ENCODE data around the gene QKI. TPM values are rescaled to one million over a fixed set of nuclear protein-coding genes. Genes with fewer than 3 reads are reported as not detected.

The QKI gene
- total and polyA plus RNA-seq, 8 donors: 8.0 to 261 (median 32.2) TPM

DNA sequence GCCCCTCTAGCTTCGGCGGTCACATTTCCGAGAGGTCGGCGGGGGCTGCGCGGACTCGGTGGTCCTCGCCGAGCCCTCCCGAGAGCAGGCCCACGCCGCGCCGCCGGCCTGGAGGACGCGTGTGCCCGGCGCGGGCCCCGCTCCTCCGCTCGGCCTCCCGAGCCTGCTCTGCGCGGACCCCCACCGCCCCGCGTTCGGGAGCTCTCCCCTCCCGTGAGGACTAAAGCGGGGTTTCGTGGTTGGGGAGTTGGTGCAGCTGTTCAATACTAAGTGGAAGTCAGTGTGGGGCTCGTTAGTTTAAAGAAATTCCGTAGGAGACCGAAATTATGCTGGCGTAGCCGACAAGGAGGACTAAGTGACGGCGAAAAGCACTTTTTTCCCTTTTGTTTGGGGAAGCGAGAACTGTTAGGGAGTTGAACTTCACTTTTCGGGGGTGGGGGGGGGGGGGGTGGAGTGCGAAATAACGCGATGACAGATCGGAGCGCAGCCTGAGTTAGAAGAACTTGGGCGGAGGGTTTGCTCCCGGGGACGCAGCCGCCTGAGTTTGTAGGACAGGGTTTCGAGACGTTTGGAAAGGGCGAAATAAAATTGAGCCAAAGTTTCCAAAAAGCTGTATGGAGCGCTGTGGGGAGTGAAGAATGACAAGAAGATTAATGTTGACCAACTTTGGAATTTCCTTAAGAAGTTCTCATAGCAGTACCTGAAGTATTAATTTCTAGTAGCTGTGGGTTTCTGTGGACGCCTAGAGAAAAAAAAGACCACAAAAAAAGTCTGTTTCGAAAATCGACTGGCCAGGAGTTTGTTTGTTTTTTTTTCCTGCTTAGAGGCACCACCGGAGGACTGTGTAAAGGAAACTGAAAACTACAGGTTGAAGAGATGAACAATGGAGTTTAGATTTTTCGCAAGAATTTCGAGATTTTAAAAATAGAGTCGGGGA, 1.4 kb downstream of the QKI start:
- peak; percentile 52 to 83 for DNase-seq
- peaks cover 5 to 51% (median 36%) of the 10 kb centered on the region in 4 donors for H3K4me1 ChIP-seq
- peak overlapping the region; percentile 76 to 97 (median 96) for H3K4me3 ChIP-seq
- intact Hi-C loops (cut with DNase I; ENCODE audit: low total_unique reads): no loop called here
- H3K27me3 ChIP-seq: no peaks in the 10 kb centered on the region
- WGBS, 5 donors: 0 to 2% (median 1%) methylated on average over 42 to 63 of the region's 63 CpGs
- H3K36me3 ChIP-seq: no peaks in the 10 kb centered on the region
- peak overlapping the region; percentile 96 to 100 (median 99) for H3K27ac ChIP-seq
- H3K9me3 ChIP-seq: no peaks in the 10 kb centered on the region
- TF ChIP-seq POLR2A (IDR thresholded peaks at IDR 0.05) (no peak), POLR2AphosphoS5 (IDR thresholded peaks at IDR 0.05) (no peak), EP300 (IDR thresholded peaks at IDR 0.05) (no peak)
- TF ChIP-seq, protein P1, sequence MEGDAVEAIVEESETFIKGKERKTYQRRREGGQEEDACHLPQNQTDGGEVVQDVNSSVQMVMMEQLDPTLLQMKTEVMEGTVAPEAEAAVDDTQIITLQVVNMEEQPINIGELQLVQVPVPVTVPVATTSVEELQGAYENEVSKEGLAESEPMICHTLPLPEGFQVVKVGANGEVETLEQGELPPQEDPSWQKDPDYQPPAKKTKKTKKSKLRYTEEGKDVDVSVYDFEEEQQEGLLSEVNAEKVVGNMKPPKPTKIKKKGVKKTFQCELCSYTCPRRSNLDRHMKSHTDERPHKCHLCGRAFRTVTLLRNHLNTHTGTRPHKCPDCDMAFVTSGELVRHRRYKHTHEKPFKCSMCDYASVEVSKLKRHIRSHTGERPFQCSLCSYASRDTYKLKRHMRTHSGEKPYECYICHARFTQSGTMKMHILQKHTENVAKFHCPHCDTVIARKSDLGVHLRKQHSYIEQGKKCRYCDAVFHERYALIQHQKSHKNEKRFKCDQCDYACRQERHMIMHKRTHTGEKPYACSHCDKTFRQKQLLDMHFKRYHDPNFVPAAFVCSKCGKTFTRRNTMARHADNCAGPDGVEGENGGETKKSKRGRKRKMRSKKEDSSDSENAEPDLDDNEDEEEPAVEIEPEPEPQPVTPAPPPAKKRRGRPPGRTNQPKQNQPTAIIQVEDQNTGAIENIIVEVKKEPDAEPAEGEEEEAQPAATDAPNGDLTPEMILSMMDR (IDR thresholded peaks at IDR 0.05): no peak

DNA sequence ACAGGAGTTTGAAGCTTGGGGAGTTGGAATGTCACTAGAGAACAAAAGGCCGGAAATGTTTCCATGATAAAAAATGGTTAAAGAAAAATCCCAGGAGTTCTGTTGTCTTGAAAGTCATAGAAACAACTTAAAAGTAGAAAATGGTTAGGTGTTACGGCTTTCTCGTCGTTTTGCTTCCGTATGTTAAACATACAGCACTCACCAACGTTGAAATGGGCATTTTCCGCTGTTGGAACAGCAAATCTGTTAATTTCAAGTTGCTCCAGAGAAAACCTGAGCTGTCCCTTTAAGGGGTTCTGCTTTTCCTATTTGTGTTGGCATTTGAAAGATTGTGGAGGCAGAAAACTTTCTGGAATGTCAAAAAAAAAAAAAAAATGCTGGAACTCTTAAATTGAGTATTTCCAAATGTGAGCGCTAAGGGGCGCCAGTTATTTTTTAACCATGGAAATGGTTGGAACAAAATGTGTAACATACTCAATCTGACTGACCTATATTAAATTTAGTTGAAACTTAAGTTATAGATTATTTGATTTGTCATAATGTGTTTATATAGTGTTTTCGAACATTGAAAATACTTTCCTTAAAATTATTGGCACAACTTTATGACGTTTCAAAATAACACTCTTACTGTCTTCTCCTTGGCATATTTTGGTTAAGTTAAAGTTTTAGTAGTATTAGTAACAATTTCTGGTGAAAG, 2.2 kb downstream of the QKI start:
- intact Hi-C loops (cut with DNase I; ENCODE audit: low total_unique reads): no loop called here
- Histone ChIP-seq H3K27me3 (no peaks in the 10 kb centered on the region), H3K27ac (peak overlapping the region; percentile 71 to 100 (median 97)), H3K4me1 (peaks cover 12 to 59% (median 41%) of the 10 kb centered on the region in 4 donors), H3K4me3 (peak overlapping the region; percentile 76 to 97 (median 96)), H3K36me3 (no peaks in the 10 kb centered on the region), H3K9me3 (no peaks in the 10 kb centered on the region)
- no peak for TF ChIP-seq POLR2A (IDR thresholded peaks at IDR 0.05)
- no peak for TF ChIP-seq EP300 (IDR thresholded peaks at IDR 0.05)
- TF ChIP-seq, protein P1 (IDR thresholded peaks at IDR 0.05): peak in 5 of 7 experiments; percentile 44 to 71 (median 55)
- peak in 2 of 3 donors; percentile 19 to 33 for TF ChIP-seq POLR2AphosphoS5 (IDR thresholded peaks at IDR 0.05)
- 1 to 4% (median 2%) methylated on average over 11 of the region's 11 CpGs for WGBS, 5 donors
- peak; percentile 58 to 88 for DNase-seq

DNA sequence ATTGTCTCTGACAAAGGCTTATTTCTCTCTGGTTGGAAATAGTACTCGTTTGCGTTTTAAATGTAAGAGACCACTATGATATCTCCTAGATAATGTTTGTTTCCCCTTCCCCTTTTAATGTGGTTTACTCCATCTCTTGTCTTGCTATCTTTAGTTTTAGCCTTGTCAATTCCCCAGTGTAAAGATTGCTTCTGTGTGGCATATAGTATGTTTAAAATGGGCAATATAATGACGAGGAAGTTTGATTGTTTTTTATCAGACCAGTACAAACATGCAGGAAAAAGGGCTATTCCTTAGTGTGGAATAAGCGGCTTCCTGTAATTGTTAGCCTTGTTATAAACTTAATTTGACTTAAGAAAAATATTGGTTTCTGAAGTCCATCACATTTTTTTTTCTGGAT, 3.1 kb downstream of the QKI start:
- DNase-seq: no peak
- WGBS, 5 donors: 6 to 15% (median 8%) methylated on average over 4 of the region's 4 CpGs
- H3K9me3 ChIP-seq: no peaks in the 10 kb centered on the region
- TF ChIP-seq EP300 (IDR thresholded peaks at IDR 0.05): no peak
- TF ChIP-seq POLR2A (IDR thresholded peaks at IDR 0.05): no peak
- TF ChIP-seq POLR2AphosphoS5 (IDR thresholded peaks at IDR 0.05): no peak
- TF ChIP-seq, protein P1 (IDR thresholded peaks at IDR 0.05): no peak
- peak overlapping the region in 4 of 5 donors; percentile 96 to 100 (median 98) for H3K27ac ChIP-seq
- H3K36me3 ChIP-seq: no peaks in the 10 kb centered on the region
- intact Hi-C loops (cut with DNase I; ENCODE audit: low total_unique reads): no loop called here
- no peaks in the 10 kb centered on the region for H3K27me3 ChIP-seq
- peaks cover 14 to 60% (median 42%) of the 10 kb centered on the region in 4 donors for H3K4me1 ChIP-seq
- H3K4me3 ChIP-seq: peak overlapping the region; percentile 76 to 97 (median 96)

DNA sequence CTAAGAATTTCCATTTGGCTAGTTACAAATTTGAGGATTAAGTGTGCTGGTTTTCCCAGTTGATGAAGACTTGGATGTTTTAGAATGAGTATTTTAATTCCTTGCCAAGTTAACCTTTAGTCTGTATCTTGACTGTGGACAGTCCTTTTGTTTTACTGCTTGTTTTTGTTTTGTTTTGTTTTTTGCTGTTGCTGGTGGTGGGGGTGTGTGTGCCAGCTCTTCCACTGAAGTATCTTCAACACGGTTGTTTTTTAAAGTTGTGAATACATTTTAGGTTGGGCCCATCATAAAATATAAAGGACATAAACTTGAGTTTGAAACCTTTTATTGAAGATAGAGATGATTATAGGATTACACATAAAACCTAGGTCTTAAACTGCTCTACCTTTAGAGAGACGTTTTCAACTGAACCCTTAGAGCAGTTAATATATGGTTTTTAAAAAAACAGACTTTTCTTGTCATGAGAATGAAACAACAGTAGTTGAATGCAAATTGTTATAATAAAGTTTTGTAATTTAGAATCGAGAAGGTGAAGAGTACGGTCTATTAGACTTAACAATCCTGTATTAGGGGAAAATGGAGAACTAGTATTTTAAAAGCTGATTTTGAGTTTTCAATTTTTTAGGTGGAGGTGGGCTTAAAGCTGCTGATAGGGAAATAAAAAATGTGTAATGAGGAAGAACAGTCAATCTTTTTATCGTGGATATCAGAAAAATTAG, 4.0 kb downstream of the QKI start:
- Histone ChIP-seq H3K4me3 (peak overlapping the region; percentile 2 to 97 (median 44)), H3K27ac (peak overlapping the region in 4 of 5 donors; percentile 96 to 100 (median 98)), H3K9me3 (no peaks in the 10 kb centered on the region), H3K27me3 (no peaks in the 10 kb centered on the region), H3K4me1 (peaks cover 14 to 66% (median 45%) of the 10 kb centered on the region in 4 donors), H3K36me3 (no peaks in the 10 kb centered on the region)
- no peak for DNase-seq
- 28 to 45% (median 36%) methylated on average over 5 of the region's 5 CpGs for WGBS, 5 donors
- intact Hi-C loops (cut with DNase I; ENCODE audit: low total_unique reads): no loop called here
- TF ChIP-seq, protein P1 (IDR thresholded peaks at IDR 0.05): no peak
- TF ChIP-seq POLR2A (IDR thresholded peaks at IDR 0.05) (no peak), POLR2AphosphoS5 (IDR thresholded peaks at IDR 0.05) (no peak), EP300 (IDR thresholded peaks at IDR 0.05) (no peak)
